HL-60 (cell line): ENCODE results near the gene AIG1.

Experiments used
- DNase-seq, 2 experiments: peaks; one replicate each; pipeline ENCODE4 v3.0.0-alpha.2; 2010 to 2020; ENCODE audit warnings: low read depth in 1 of 2, low spot score in 1 of 2
- H3K27ac ChIP-seq: fragments of 250-450 bp; sonication (Bioruptor Pico); replicated peaks from 2 replicates; pipeline ENCODE4 v1.5.1; 2020; ENCODE audit warnings: mild to moderate bottlenecking, moderate library complexity
- H3K27me3 ChIP-seq: fragments of 250-450 bp; sonication (Bioruptor Pico); 2 replicates; pipeline ENCODE4 v1.5.1; 2021; ENCODE audit warnings: mild to moderate bottlenecking, moderate library complexity; ENCODE audit not compliant: insufficient read depth, poor library complexity, severe bottlenecking
- H3K4me3 ChIP-seq: replicated peaks from 2 replicates; pipeline ENCODE4 v1.5.1; 2011; ENCODE audit warnings: mild to moderate bottlenecking, control low read depth, low read length; ENCODE audit not compliant: insufficient read depth
- CTCF ChIP-seq: IDR thresholded peaks from one replicate; pipeline ENCODE4 v1.5.1; 2011; ENCODE audit warnings: low read length, control low read depth, inconsistent platforms; ENCODE audit not compliant: insufficient read depth
- GABPA ChIP-seq: IDR thresholded peaks from 2 replicates; pipeline ENCODE4 v1.6.1; 2012; ENCODE audit warnings: low read depth
- POLR2AphosphoS5 ChIP-seq: IDR thresholded peaks from 2 replicates; pipeline ENCODE4 v1.6.1; 2012; ENCODE audit warnings: low read depth
- REST ChIP-seq: IDR thresholded peaks from 2 replicates; pipeline ENCODE4 v1.6.1; 2012; ENCODE audit warnings: low read depth; ENCODE audit not compliant: insufficient replicate concordance
- SPI1 ChIP-seq: IDR thresholded peaks from 2 replicates; pipeline ENCODE4 v1.6.1; 2012; ENCODE audit warnings: low read depth, mild to moderate bottlenecking, borderline replicate concordance

AIG1 gene

GRCh38 chr6:143055213-143055612, 5.5 kb upstream of the AIG1 start:
- no peak for DNase-seq
- no peak overlapping the region for H3K4me3 ChIP-seq
- H3K27ac ChIP-seq = no peak overlapping the region
- TF ChIP-seq POLR2AphosphoS5 = no peak
- TF ChIP-seq SPI1 = no peak
- no peak for TF ChIP-seq CTCF
- TF ChIP-seq GABPA = no peak
- no peak for TF ChIP-seq REST
- no peaks in the 10 kb centered on the region for H3K27me3 ChIP-seq

GRCh38 chr6:143055891-143056290, 4.8 kb upstream of the AIG1 start:
- no peak for TF ChIP-seq POLR2AphosphoS5
- no peak for TF ChIP-seq GABPA
- TF ChIP-seq CTCF = no peak
- TF ChIP-seq REST = no peak
- TF ChIP-seq SPI1 = no peak
- H3K27ac ChIP-seq = no peak overlapping the region
- no peak for DNase-seq

GRCh38 chr6:143058987-143059386, 1.7 kb upstream of the AIG1 start:
- Histone ChIP-seq H3K27me3 (no peaks in the 10 kb centered on the region), H3K27ac (peak overlapping the region; percentile 91), H3K4me3 (no peak overlapping the region)
- DNase-seq = no peak
- TF ChIP-seq GABPA = no peak
- no peak for TF ChIP-seq CTCF
- no peak for TF ChIP-seq SPI1
- no peak for TF ChIP-seq POLR2AphosphoS5
- no peak for TF ChIP-seq REST

More at GRCh38 chr6:143055891-143056290, 4.8 kb upstream of the AIG1 start:
- H3K27me3 ChIP-seq = no peaks in the 10 kb centered on the region
- H3K4me3 ChIP-seq = no peak overlapping the region
